GM12878 (cell line): ENCODE results near the gene PMF1. TPM values are rescaled to one million over a fixed set of nuclear protein-coding genes. Genes with fewer than 3 reads are reported as not detected.

ENCODE experiments used
- ATF7 ChIP-seq: fragments of 450-650 bp; IDR thresholded peaks from 2 replicates; pipeline ENCODE4 v1.6.1; 2016; ENCODE audit warnings: low read depth, mild to moderate bottlenecking
- BCL3 ChIP-seq: IDR thresholded peaks from 2 replicates; pipeline ENCODE4 v1.6.1; 2011; ENCODE audit warnings: borderline replicate concordance, low read depth, mild to moderate bottlenecking, moderate library complexity, low read length; ENCODE audit not compliant: insufficient read depth, poor library complexity, severe bottlenecking
- CHD2 ChIP-seq: IDR thresholded peaks from 2 replicates; pipeline ENCODE4 v1.6.1; 2011; ENCODE audit warnings: low read depth, low read length, improper control_type of control experiment, borderline replicate concordance
- ETV6 ChIP-seq, 2 experiments: fragments of 450-650 bp in 1 of 2; IDR thresholded peaks in 1 of 2; conservative IDR thresholded peaks in 1 of 2; 2 replicates each; pipeline ENCODE4 v1.6.1; 2014; ENCODE audit warnings: antibody characterized with exemption in 1 of 2, borderline replicate concordance in 1 of 2, low read depth in 1 of 2, mild to moderate bottlenecking in 1 of 2, moderate library complexity in 1 of 2
- EZH2 ChIP-seq: IDR thresholded peaks from 2 replicates; pipeline ENCODE4 v1.6.1; 2012; ENCODE audit warnings: low read depth, mild to moderate bottlenecking, control low read depth, inconsistent platforms, low read length, borderline replicate concordance; ENCODE audit not compliant: control insufficient read depth
- GABPA ChIP-seq: IDR thresholded peaks from 2 replicates; pipeline ENCODE4 v1.6.1; 2014; ENCODE audit warnings: antibody characterized with exemption, low read depth, mild to moderate bottlenecking, inconsistent platforms
- HDAC2 ChIP-seq: fragments of 200-600 bp; sonication (generic); IDR thresholded peaks from 2 replicates; pipeline ENCODE4 v1.6.1; 2017
- JUNB ChIP-seq: IDR thresholded peaks from 2 replicates; pipeline ENCODE4 v1.6.1; 2016; ENCODE audit warnings: antibody characterized with exemption, mild to moderate bottlenecking
- KLF5 ChIP-seq: fragments of 450-650 bp; IDR thresholded peaks from 2 replicates; pipeline ENCODE4 v1.6.1; 2014; ENCODE audit warnings: mild to moderate bottlenecking; ENCODE audit not compliant: partially characterized antibody
- NFXL1 ChIP-seq: fragments of 450-650 bp; IDR thresholded peaks from 2 replicates; pipeline ENCODE4 v1.6.1; 2017; ENCODE audit warnings: antibody characterized with exemption, mild to moderate bottlenecking, borderline replicate concordance
- POLR2AphosphoS2 ChIP-seq: IDR thresholded peaks from 2 replicates; pipeline ENCODE4 v1.6.1; 2011; ENCODE audit warnings: low read depth, mild to moderate bottlenecking, low read length, improper control_type of control experiment, moderate library complexity
- PRDM15 ChIP-seq: fragments of 450-650 bp; formaldehyde crosslinking; IDR thresholded peaks from 2 replicates; pipeline ENCODE4 v1.4.0; 2020; ENCODE audit warnings: mild to moderate bottlenecking, moderate library complexity
- SMAD1 ChIP-seq: fragments of 450-650 bp; IDR thresholded peaks from 2 replicates; pipeline ENCODE4 v1.6.1; 2018; ENCODE audit warnings: mild to moderate bottlenecking, low read depth; ENCODE audit not compliant: partially characterized antibody
- SPI1 ChIP-seq: IDR thresholded peaks from 2 replicates; pipeline ENCODE4 v1.6.1; 2011; ENCODE audit warnings: low read depth, mild to moderate bottlenecking, low read length, moderate library complexity, borderline replicate concordance; ENCODE audit not compliant: insufficient read depth
- STAT1 ChIP-seq: fragments of 450-650 bp; conservative IDR thresholded peaks from 2 replicates; pipeline ENCODE4 v1.6.1; 2014; ENCODE audit warnings: antibody characterized with exemption, mild to moderate bottlenecking
- TBL1XR1 ChIP-seq: IDR thresholded peaks from 2 replicates; pipeline ENCODE4 v1.6.1; 2012; ENCODE audit warnings: low read depth, low read length, improper control_type of control experiment
- TCF12 ChIP-seq: IDR thresholded peaks from 2 replicates; pipeline ENCODE4 v1.6.1; 2011; ENCODE audit warnings: low read depth, mild to moderate bottlenecking, low read length
- WRNIP1 ChIP-seq: IDR thresholded peaks from 2 replicates; pipeline ENCODE4 v1.6.1; 2011; ENCODE audit warnings: low read depth, low read length, improper control_type of control experiment, borderline replicate concordance
- ZBTB4 ChIP-seq: fragments of 450-650 bp; formaldehyde crosslinking; IDR thresholded peaks from 2 replicates; pipeline ENCODE4 v1.4.0; 2022; ENCODE audit warnings: mild to moderate bottlenecking, moderate library complexity
- polyA plus RNA-seq, 11 experiments: library from polyadenylated mRNA; depleted of rRNA in 4 of 11; unstranded in 6 of 11; stranded (reverse) in 5 of 11; fragments of >200 nt; fragmentation: Nextera tagmentation in 4 of 11; fragmentation: Illumina TruSeq in 1 of 11; extraction: Ambion mirVana in 4 of 11; extraction: Trizol in 1 of 11; gene quantifications; 1 replicate in 1 of 11; 2 replicates in 10 of 11; pipeline versions ENCODE4 v1.2.1 to v1.2.3, GENCODE V29; 2011 to 2016; ENCODE audit warnings: inconsistent platforms in 2 of 11, missing spikeins in 2 of 11, low read depth in 1 of 11
- total RNA-seq, 4 experiments: library from RNA; depleted of rRNA in 3 of 4; stranded (reverse); fragments of >200 nt in 3 of 4; fragmentation: Illumina TruSeq in 1 of 4; extraction: Trizol in 1 of 4; gene quantifications; 2 replicates each; pipeline versions ENCODE4 v1.2.1 to v1.2.3, GENCODE V29; 2013 to 2021
- TF ChIP-seq, protein P1 (sequence below): IDR thresholded peaks from 2 replicates; pipeline ENCODE4 v1.6.1; 2011; ENCODE audit warnings: low read depth, low read length, improper control_type of control experiment, borderline replicate concordance

PMF1 gene
- total and polyA plus RNA-seq, 10 of the 15 experiments (the other 5 are each of a cell fraction or from before 2014, with no cell fraction given), result 6.7 to 105 (median 67.3) TPM

DNA sequence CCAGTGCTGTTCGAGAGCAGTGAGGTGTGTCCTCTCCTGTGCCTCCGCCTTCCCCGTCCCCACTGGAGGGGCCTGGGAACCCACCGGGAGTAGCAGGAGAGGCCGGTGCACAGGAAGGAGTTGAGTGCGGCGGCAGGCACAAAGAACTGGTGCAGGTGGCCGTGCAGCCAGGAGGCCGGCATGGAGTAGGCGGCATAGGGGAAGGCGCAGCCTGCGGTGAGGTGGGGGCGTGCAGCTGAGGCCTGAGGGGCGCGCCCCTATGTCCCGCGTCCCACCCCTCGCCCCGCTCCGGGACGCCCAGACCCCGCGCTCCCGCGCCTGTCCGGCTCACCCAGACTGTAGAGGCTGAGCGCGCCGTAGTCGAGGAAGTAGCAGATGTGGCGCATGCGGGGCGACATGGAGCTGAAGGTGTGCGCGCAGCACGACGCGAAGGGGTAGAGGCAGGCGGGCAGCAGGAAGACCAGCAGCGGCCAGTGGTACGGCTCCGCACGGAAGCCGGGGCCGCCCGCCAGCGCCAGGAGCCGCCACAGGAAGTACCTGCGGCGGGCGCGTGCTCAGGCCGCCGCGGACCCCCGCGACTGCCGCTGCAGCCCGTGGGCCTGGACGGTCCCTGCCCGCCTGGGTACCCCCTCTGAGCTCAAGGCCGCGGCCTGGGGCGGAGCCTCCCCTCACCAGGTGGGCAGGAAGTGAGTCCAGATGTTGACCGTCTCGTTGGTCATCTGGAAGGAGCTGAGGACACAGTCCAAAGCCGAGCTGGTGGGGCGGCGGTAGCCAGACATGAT is 32.8 kb downstream of the PMF1 start (continued):
- TF ChIP-seq ZBTB4 (CRISPR knock-in tag) (no peak), SMAD1 (no peak), KLF5 (no peak), STAT1 (no peak), TBL1XR1 (no peak), ETV6 (conservative IDR thresholded peaks at IDR 0.05 in 1 of 2, IDR thresholded peaks at IDR 0.05 in 1 of 2; ENCODE audit: borderline replicate concordance in 1 of 2, low read depth in 1 of 2) (no peak), CHD2 (no peak), GABPA (no peak), POLR2AphosphoS2 (peak; percentile 48; the same call in 1 of the 2 replicates), ATF7 (no peak), BCL3 (peak; percentile 30), HDAC2 (no peak), TCF12 (0 out of 2 replicates have a peak, but pooled peaks have one; percentile 2), PRDM15 (no peak), SPI1 (no peak), NFXL1 (no peak), EZH2 (no peak), WRNIP1 (no peak), JUNB (no peak)
- TF ChIP-seq, protein P1, sequence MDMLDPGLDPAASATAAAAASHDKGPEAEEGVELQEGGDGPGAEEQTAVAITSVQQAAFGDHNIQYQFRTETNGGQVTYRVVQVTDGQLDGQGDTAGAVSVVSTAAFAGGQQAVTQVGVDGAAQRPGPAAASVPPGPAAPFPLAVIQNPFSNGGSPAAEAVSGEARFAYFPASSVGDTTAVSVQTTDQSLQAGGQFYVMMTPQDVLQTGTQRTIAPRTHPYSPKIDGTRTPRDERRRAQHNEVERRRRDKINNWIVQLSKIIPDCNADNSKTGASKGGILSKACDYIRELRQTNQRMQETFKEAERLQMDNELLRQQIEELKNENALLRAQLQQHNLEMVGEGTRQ, result no peak
